GM19463 (cell line): ENCODE measurements around the gene SGK2.

ENCODE experiments used
- ATAC-seq: cut with Tn5 transposase; IDR thresholded peaks from one replicate; pipeline ENCODE4 v1.9.1; 2021; ENCODE audit warnings: mild to moderate bottlenecking, moderate library complexity; ENCODE audit not compliant: unreplicated experiment

Gene SGK2

DNA sequence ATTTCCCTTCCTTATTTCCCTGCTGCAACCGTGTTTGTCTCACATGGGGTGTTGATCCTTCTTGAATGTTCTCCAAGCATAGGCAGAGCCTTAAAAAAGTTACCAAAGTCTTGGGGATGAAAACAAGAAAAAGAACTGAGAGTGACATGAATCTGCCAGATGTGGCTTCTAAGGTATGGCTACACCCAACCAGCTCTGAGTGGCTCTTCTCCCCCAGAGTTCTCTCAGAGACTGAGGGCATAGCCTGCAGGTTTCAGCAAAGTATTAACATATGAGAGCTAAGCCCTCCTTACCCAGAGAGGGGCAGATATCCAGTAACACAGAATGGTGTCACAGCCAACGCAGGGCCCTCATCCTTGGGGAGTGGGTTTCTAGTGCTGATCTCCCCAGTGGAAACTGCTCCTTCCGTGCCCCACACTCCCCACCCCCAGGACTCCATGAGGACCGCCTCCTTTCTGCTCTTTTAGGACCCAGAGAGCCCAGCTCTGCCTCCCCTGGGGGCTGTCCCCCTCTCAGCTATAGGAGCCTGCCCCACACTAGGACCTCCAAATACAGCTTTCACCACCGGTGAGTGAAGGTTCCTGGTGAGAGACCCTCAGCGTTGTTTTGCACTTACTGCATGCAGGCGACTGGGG, 23.3 kb upstream of the SGK2 start:
- ATAC-seq = no peak

DNA sequence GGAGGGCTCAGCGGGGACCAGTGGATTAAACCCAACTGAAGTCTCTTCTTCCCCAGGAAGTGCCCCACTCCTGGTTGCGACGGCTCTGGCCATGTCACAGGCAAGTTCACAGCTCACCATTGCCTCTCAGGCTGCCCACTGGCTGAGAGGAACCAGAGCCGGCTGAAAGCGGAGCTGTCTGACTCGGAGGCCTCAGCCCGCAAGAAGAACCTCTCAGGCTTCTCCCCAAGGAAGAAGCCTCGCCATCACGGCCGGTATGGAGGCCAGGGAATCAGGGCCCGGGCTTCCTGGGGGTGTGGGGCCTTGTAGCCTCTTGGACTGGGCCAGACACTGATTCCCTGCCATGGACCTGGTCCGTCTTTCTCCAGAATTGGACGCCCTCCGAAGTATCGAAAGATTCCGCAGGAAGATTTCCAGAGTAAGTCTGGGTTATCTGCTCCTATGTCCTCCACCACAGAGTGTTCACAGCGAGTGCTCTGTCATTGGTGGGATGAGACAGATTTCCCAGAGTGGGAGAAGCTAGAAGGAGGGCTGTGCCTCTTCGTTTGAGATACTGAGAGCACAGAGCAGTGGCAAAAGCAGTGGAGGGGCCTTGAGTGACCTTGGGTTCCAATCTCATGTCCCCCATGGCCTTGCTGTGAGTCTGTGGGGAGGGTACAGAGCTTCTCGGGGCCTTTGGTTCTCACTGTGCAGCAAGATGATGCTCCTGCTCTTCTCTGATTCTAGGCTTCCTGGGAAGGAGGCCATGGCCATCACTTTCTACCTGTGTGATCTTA, 22.6 kb upstream of the SGK2 start:
- ATAC-seq = no peak

DNA sequence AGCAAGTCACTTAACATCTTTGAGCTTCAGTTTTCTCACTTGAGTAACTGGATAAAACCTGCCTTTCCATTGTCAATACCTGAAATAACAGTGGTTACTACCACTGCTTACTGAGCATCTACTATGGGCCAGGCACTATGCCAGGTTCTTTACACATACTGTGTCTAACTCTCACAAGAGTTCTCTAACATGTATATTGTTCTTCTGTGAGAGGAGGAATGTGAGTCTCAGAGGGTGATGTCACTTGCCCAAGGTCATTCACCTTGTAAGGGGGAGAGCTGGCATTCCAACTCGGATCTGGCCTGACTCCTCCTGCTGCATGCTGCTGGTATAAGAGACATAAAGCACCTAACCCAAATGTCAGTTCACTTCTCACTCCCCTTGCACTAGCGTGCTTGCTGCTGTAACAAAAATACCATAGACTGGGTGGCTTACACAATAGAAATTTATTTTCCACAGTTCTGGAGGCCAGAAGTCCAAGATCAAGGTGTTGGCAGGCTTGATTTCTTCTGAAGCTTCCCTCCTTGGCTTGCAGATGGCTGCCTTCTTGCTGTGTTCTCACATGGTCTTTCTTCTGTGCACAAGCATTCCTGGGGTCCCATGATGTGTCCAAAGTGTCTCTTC, 21.9 kb upstream of the SGK2 start:
- ATAC-seq = no peak

- no peak for ATAC-seq
These were observed 20.6 kb upstream of the SGK2 start for GRCh38 chr20:43537921-43538877.

- ATAC-seq = no peak
These were observed 19.7 kb upstream of the SGK2 start for GRCh38 chr20:43538878-43539700.

DNA sequence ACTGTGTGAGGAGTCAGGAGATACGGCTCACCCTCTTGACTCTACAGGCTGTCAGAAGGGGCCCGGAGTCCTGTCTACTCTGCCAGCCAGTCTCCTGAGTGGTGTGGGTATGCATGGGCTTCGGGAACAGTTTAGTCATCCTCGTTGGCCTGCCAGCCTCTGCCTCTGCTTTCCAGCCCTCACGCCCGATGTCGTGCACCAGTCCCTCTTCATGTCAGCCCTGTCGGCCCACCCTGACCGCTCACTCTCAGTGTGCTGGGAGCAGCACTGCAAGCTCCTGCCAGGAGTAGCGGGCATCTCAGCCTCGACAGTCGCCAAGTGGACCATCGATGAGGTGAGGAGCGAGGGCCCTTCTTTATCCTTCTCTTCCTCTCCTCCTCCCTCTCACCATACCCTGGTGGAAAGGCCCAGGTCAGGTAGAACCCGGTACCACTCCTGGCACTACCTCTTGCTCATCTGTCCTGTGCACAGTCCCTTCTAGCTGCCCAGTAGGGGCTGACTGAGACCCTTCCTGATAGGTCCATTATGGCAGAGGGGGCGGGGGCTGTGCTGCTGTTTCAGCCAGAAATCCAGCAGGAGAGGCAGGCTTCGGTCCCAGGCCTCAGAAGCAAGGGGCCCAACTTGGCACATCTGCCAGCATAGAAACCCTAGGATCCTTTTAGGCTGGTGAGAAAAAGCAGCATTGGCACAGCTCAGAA, 18.7 kb upstream of the SGK2 start:
- ATAC-seq = no peak

- ATAC-seq = no peak
These were observed 18.2 kb upstream of the SGK2 start for GRCh38 chr20:43540673-43541060.

- no peak for ATAC-seq
These were observed 17.6 kb upstream of the SGK2 start for GRCh38 chr20:43541214-43541613.

- ATAC-seq = no peak
These were observed 16.7 kb upstream of the SGK2 start for GRCh38 chr20:43542161-43542560.

DNA sequence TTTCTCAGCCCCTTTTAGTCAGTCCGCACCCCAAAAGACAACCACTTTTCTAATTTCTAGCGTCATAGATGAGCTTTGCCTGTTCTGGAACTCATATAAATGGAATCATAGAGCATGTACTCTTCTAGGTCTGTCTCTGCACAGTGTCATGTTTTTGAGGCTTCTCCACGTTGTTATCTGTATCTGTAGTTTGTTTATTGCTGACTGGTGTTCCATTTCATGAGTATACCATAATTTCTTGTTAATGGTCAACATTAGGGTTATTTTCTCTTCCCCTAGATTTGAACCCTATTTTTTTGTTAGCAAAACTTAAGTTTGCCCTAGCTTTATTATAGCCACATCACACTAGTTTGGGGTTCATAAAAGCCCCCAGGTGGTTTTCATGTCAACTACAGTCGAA, 16.2 kb upstream of the SGK2 start:
- ATAC-seq = no peak

- ATAC-seq = no peak
These were observed 15.7 kb upstream of the SGK2 start for GRCh38 chr20:43543138-43543537.

GRCh38 chr20:43544501-43544900, 14.3 kb upstream of the SGK2 start:
- no peak for ATAC-seq

- no peak for ATAC-seq
These were observed 12.8 kb upstream of the SGK2 start for GRCh38 chr20:43545837-43546578.

GRCh38 chr20:43548273-43548880, 10.4 kb upstream of the SGK2 start:
- no peak for ATAC-seq

- no peak for ATAC-seq
These were observed 9.3 kb upstream of the SGK2 start for GRCh38 chr20:43549416-43550065.

- ATAC-seq = no peak
These were observed 8.4 kb upstream of the SGK2 start for GRCh38 chr20:43550456-43550855.

DNA sequence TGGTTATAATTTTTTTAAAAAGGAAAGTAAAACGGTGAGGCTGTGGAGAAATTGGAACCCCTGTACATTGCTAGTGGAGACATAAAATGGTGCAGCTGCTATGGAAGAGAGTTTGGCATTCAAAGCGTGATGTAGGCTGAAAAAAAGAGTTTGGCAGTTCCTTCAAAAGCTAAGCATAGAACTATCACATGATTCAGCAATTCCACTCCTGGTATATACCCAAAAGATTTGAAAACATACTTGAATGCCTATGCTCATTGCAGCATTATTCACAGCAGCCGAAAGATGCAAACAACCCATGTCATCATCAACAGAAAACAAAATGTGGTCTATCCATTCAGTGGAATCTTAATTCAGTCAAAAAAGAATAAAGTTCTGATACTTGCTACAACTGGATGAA, 4.5 kb upstream of the SGK2 start:
- ATAC-seq = no peak
